ENCODE measurements around the gene PTPRM. TPM values are rescaled to one million over a fixed set of nuclear protein-coding genes. Genes with fewer than 3 reads are reported as not detected.

PTPRM gene
- total RNA-seq, 1 experiment from 2014 or later = 6.2 TPM

- Histone ChIP-seq H3K27ac (ENCODE audit: insufficient read length, low read depth, low read length) (no peak overlapping the region), H3T11ph (ENCODE audit: low read length) (no peak overlapping the region), H3K4me1 (ENCODE audit: insufficient read depth, low read length) (no peaks in the 10 kb centered on the region), H3K79me1 (ENCODE audit: insufficient read depth, low read depth, low read length, poor library complexity, severe bottlenecking) (no peaks in the 10 kb centered on the region), H3K27me3 (ENCODE audit: insufficient read depth, low read length) (no peaks in the 10 kb centered on the region), H2BK15ac (ENCODE audit: low read depth, low read length) (no peak overlapping the region), H3K4me2 (ENCODE audit: insufficient read depth, insufficient read length, low read length) (no peak overlapping the region), H3K14ac (ENCODE audit: insufficient read depth, low read length) (no peak overlapping the region), H3K18ac (ENCODE audit: insufficient read length, low read depth, low read length) (no peak overlapping the region), H4K91ac (ENCODE audit: insufficient read length, low read depth, low read length) (no peak overlapping the region), H2AK5ac (ENCODE audit: insufficient read length, low read length) (no peak overlapping the region), H3K9ac (ENCODE audit: extremely low read depth, insufficient read length, low read length) (no peak overlapping the region), H3K23ac (ENCODE audit: insufficient read length, low read depth, low read length) (no peak overlapping the region), H3K23me2 (ENCODE audit: insufficient read length, low read depth, low read length, poor library complexity, severe bottlenecking) (no peaks in the 10 kb centered on the region), H3K9me3 (ENCODE audit: control insufficient read depth, low read depth, low read length) (no peaks in the 10 kb centered on the region), H3K79me2 (ENCODE audit: insufficient read depth, low read length) (peaks cover 2% of the 10 kb centered on the region; the same call in 1 of the 2 replicates), H2BK20ac (ENCODE audit: low read depth, low read length, poor library complexity, severe bottlenecking) (no peak overlapping the region), H4K20me1 (ENCODE audit: control insufficient read depth, insufficient read depth, insufficient read length) (no peaks in the 10 kb centered on the region), H2BK5ac (ENCODE audit: insufficient read length, low read length) (no peak overlapping the region), H4K8ac (replicated peaks; ENCODE audit: insufficient read length, low read depth, low read length) (no peak overlapping the region), H2BK120ac (ENCODE audit: low read depth, low read length, poor library complexity, severe bottlenecking) (no peak overlapping the region), H3K4ac (ENCODE audit: low read depth, low read length) (no peak overlapping the region), H2AFZ (ENCODE audit: low read length) (no peak overlapping the region), H2BK12ac (ENCODE audit: insufficient read length, low read depth, low read length) (no peak overlapping the region), H3K56ac (ENCODE audit: insufficient read length, low read depth, low read length) (no peak overlapping the region), H4K5ac (ENCODE audit: insufficient read length, low read depth, low read length) (no peak overlapping the region)
- no peak for DNase-seq
- TF ChIP-seq CTCF (conservative IDR thresholded peaks at IDR 0.05) = no peak
- no peaks in the 10 kb centered on the region for H3K36me3 Mint-ChIP-seq (ENCODE audit: insufficient read depth in 1 of 3, low read depth in 3 of 3)
- H3K27ac Mint-ChIP-seq = no peak overlapping the region
- H3K27me3 Mint-ChIP-seq (ENCODE audit: low read depth) = no peaks in the 10 kb centered on the region
- peaks cover 0 to 7% of the 10 kb centered on the region in 2 experiments; a peak in 3 of 5 replicates for H3K9me3 Mint-ChIP-seq
- no CpG with 5 or more reads among the region's 2 CpGs for WGBS (ENCODE audit: extremely low coverage, insufficient read length, low lambda C conversion rate)
- H3K4me3 Mint-ChIP-seq = no peak overlapping the region
- H3K4me1 Mint-ChIP-seq = peaks cover 20 to 26% of the 10 kb centered on the region in 2 experiments
These were observed 220.2 kb downstream of the PTPRM start for GRCh38 chr18:7787339-7787738.
